Naive thymus-derived CD4-positive, alpha-beta T cell (primary cell): ENCODE measurements around the gene CHURC1. TPM values are rescaled to one million over a fixed set of nuclear protein-coding genes. Genes with fewer than 3 reads are reported as not detected.

Source experiments
- ATAC-seq: fragments of 150-1000 bp; cut with Tn5 transposase; 2 replicates; pipeline ENCODE4 v1.10.0; 2021; ENCODE audit warnings: mild to moderate bottlenecking, moderate library complexity
- CTCF ChIA-PET: fragments of 350-600 bp; sonication (Branson Sonifier 250); formaldehyde crosslinking; loops from one replicate; lab custom pipeline; 2021; ENCODE audit warnings: antibody characterized with exemption; lab: Charles Lee
- POLR2A ChIA-PET: fragments of 350-600 bp; sonication (Branson Sonifier 250); formaldehyde crosslinking; loops from one replicate; lab custom pipeline; 2021; ENCODE audit warnings: antibody characterized with exemption, inconsistent platforms; lab: Charles Lee
- DNase-seq, 9 donors: peaks; one replicate each; pipeline versions ENCODE4 v3.0.0 to v3.0.0-alpha.2; 2020 to 2022; ENCODE audit warnings: mixed read lengths in 1 of 9
- H3K27ac ChIP-seq: one replicate; pipeline ENCODE4 v1.7.0; 2013; ENCODE audit warnings: mild to moderate bottlenecking, low read depth, low read length, moderate library complexity
- H3K27me3 ChIP-seq, 2 donors: one replicate each; pipeline ENCODE4 v1.7.0; 2013; ENCODE audit warnings: low read length in 2 of 2, mild to moderate bottlenecking in 2 of 2, moderate library complexity in 2 of 2; ENCODE audit not compliant: control insufficient read depth in 2 of 2, insufficient read depth in 2 of 2
- H3K36me3 ChIP-seq, 3 experiments: 1 replicate in 2 of 3; 2 replicates in 1 of 3; pipeline ENCODE4 v1.7.0; 2013; ENCODE audit warnings: low read length in 3 of 3, mild to moderate bottlenecking in 3 of 3, moderate library complexity in 1 of 3; ENCODE audit not compliant: insufficient read depth in 3 of 3, control insufficient read depth in 2 of 3
- H3K4me1 ChIP-seq, 2 donors: one replicate each; pipeline ENCODE4 v1.7.0; 2013; ENCODE audit warnings: low read length in 2 of 2, mild to moderate bottlenecking in 2 of 2, moderate library complexity in 1 of 2; ENCODE audit not compliant: control insufficient read depth in 2 of 2, insufficient read depth in 2 of 2
- H3K4me3 ChIP-seq: 2 replicates; pipeline ENCODE4 v1.7.0; 2013; ENCODE audit warnings: mild to moderate bottlenecking, low read length
- H3K9me3 ChIP-seq, 3 experiments: 1 replicate in 2 of 3; 2 replicates in 1 of 3; pipeline ENCODE4 v1.7.0; 2013; ENCODE audit warnings: low read length in 3 of 3; ENCODE audit not compliant: control insufficient read depth in 2 of 3
- H3K27ac Mint-ChIP-seq, 9 donors: one replicate each; pipeline ENCODE4 v1.8.0; 2020 to 2022; ENCODE audit warnings: mixed read lengths in 9 of 9, mild to moderate bottlenecking in 8 of 9, moderate library complexity in 5 of 9, inconsistent platforms in 2 of 9
- H3K27me3 Mint-ChIP-seq, 5 donors: one replicate each; pipeline ENCODE4 v1.8.0; 2021 to 2022; ENCODE audit warnings: mixed read lengths in 5 of 5, mild to moderate bottlenecking in 1 of 5
- H3K36me3 Mint-ChIP-seq, 5 donors: one replicate each; pipeline ENCODE4 v1.8.0; 2020 to 2022; ENCODE audit warnings: mixed read lengths in 5 of 5, mild to moderate bottlenecking in 3 of 5, inconsistent platforms in 1 of 5
- H3K4me1 Mint-ChIP-seq, 7 donors: one replicate each; pipeline ENCODE4 v1.8.0; 2020 to 2022; ENCODE audit warnings: mixed read lengths in 7 of 7, mild to moderate bottlenecking in 3 of 7, inconsistent platforms in 1 of 7
- H3K4me3 Mint-ChIP-seq, 10 donors: one replicate each; pipeline ENCODE4 v1.8.0; 2020 to 2022; ENCODE audit warnings: mild to moderate bottlenecking in 10 of 10, mixed read lengths in 10 of 10, moderate library complexity in 6 of 10, inconsistent platforms in 2 of 10
- H3K9me3 Mint-ChIP-seq, 11 donors: one replicate each; pipeline ENCODE4 v1.8.0; 2020 to 2022; ENCODE audit warnings: mixed read lengths in 11 of 11, mild to moderate bottlenecking in 4 of 11, inconsistent platforms in 1 of 11, moderate library complexity in 1 of 11
- intact Hi-C, 2 donors: fragments of 100-400 bp; cut with micrococcal nuclease; formaldehyde crosslinking; loops; one replicate each; pipeline ENCODE4 v1.15.1; 2023
- polyA plus RNA-seq, 2 donors: library from polyadenylated mRNA; unstranded; fragments of 300-500 nt; fragmentation: Illumina TruSeq; gene quantifications; one replicate each; pipeline ENCODE4 v1.2.3, GENCODE V29; 2021
- total RNA-seq, 6 experiments: library from RNA in 5 of 6; stranded (reverse) in 5 of 6; gene quantifications; 1 replicate in 5 of 6; 2 replicates in 1 of 6; pipeline ENCODE4 v1.2.3 and lab custom pipeline; 2021 to 2026

CHURC1 gene
- total and polyA plus RNA-seq, 7 experiments from 2014 or later: 71.9 to 204 (median 108) TPM

DNA sequence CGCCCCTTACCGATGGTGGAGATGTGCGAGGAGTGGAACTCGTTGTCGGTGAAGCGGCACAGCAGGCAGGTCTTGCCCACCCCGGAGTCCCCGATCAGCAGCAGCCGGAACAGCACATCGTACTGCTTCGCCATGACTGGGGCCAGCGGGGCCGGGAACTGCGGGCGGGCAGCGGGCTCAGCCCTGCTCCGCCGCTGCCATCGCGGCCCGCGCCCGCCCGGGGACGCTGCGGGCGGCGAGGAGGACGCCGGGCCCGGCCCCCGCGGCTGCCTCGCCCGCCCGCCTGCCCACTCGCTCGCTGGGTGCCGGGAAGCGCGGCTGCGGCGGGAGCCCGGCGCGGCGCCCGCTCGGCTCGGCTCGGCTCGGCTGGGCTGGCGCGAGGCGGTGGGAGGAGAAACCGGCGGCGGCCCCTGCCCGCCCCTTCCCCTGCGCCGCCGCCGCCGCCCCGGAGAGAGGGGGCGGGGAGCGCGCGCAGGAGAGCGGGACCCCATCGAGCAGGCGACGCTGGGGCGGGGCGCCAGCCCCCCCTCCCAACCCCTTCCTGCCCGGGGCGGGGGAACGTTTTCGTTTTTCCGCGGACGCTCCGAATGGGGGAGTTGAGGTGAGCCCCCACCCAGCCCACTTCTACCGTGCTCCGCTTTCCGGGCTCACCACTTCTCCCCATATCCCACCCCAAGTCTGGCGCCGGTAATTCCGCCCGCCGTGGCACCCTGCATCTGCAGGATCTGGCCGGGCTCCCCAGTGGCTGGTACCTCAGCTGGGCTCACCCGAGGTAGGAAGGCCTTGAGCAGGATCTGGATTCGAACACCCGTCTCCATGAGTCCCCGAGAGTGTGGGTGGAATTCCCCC is 57.9 kb downstream of the CHURC1 start, which contains the start of gene RAB15:
Gene RAB15 (minus strand): TSS at position 394 of the 849 bp plus-strand sequence. CDS start 260 bp downstream, at position 134.
- POLR2A ChIA-PET: interaction anchor here (0.6 to 1.0 kb wide), 3 partner anchors 15 to 207 kb away, joined by 3 to 6 read pairs (median 5); partner anchors contain the start of gene FNTB
- Mint-ChIP-seq H3K27me3 (peaks cover 0 to 20% (median 0%) of the 10 kb centered on the region in 5 donors), H3K4me3 (peak within 1 kb of the TSS; percentile 76 to 92 (median 84)), H3K36me3 (peaks cover 0 to 10% (median 0%) of the 10 kb centered on the region in 5 donors), H3K27ac (peak within 1 kb of the TSS; percentile 42 to 82 (median 70)), H3K9me3 (no peaks in the 10 kb centered on the region), H3K4me1 (peaks cover 10 to 32% (median 24%) of the 10 kb centered on the region in 7 donors)
- peak within 1 kb of the TSS; percentile 68 for H3K4me3 ChIP-seq
- H3K9me3 ChIP-seq: no peaks in the 10 kb centered on the region
- DNase-seq: peak; percentile 23 to 66 (median 44)
- peak within 1 kb of the TSS; percentile 60 for H3K27ac ChIP-seq
- H3K4me1 ChIP-seq: peaks cover 0 to 10% of the 10 kb centered on the region in 2 donors
- CTCF ChIA-PET: no interaction called here
- intact Hi-C loops: loop anchor here (1.0 to 5.0 kb wide), 4 partner anchors 14 to 57 kb away; partner anchors contain the start of genes FNTB (in 2 of the 2) and CHURC1 (in 1 of the 2)
- ATAC-seq: peak; percentile 73
- H3K36me3 ChIP-seq: no peaks in the 10 kb centered on the region
- no peaks in the 10 kb centered on the region for H3K27me3 ChIP-seq

GRCh38 chr14:64973026-64973442 is 58.8 kb downstream of the CHURC1 start:
- no peaks in the 10 kb centered on the region for H3K9me3 ChIP-seq
- no peaks in the 10 kb centered on the region for H3K27me3 ChIP-seq
- CTCF ChIA-PET: no interaction called here
- DNase-seq (no peak), ATAC-seq (no peak)
- H3K9me3 Mint-ChIP-seq: no peaks in the 10 kb centered on the region
- H3K36me3 Mint-ChIP-seq: peaks cover 0 to 5% (median 0%) of the 10 kb centered on the region in 5 donors
- peaks cover 0 to 10% of the 10 kb centered on the region in 2 donors for H3K4me1 ChIP-seq
- H3K27ac Mint-ChIP-seq: peak overlapping the region in 5 of 9 donors; percentile 32 to 78 (median 70)
- H3K4me3 Mint-ChIP-seq: peak overlapping the region; percentile 76 to 92 (median 84)
- H3K4me3 ChIP-seq: peak overlapping the region; percentile 68
- peaks cover 10 to 24% (median 19%) of the 10 kb centered on the region in 7 donors for H3K4me1 Mint-ChIP-seq
- POLR2A ChIA-PET: interaction anchor here (0.6 to 1.0 kb wide), 3 partner anchors 11 to 48 kb away, joined by 5 to 6 read pairs (median 5); partner anchors contain the start of gene FNTB
- intact Hi-C loops: loop anchor here (2.0 to 5.0 kb wide), 3 partner anchors 44 to 58 kb away; partner anchors contain the start of gene CHURC1 (in 1 of the 2)
- peaks cover 0 to 24% (median 0%) of the 10 kb centered on the region in 5 donors for H3K27me3 Mint-ChIP-seq
- H3K27ac ChIP-seq: no peak overlapping the region
- no peaks in the 10 kb centered on the region for H3K36me3 ChIP-seq

- H3K27me3 ChIP-seq: no peaks in the 10 kb centered on the region
- no peak overlapping the region for H3K4me3 ChIP-seq
- H3K4me1 ChIP-seq: peaks cover 0 to 10% of the 10 kb centered on the region in 2 donors
- DNase-seq (no peak), ATAC-seq (no peak)
- H3K27ac ChIP-seq: no peak overlapping the region
- Mint-ChIP-seq H3K27ac (no peak overlapping the region), H3K9me3 (no peaks in the 10 kb centered on the region), H3K36me3 (no peaks in the 10 kb centered on the region), H3K27me3 (peaks cover 0 to 29% (median 0%) of the 10 kb centered on the region in 5 donors), H3K4me3 (peak overlapping the region in 1 of 10 donors; percentile 20), H3K4me1 (peaks cover 6 to 20% (median 16%) of the 10 kb centered on the region in 7 donors)
- H3K36me3 ChIP-seq: no peaks in the 10 kb centered on the region
- H3K9me3 ChIP-seq: no peaks in the 10 kb centered on the region
- ChIA-PET POLR2A (interaction anchor here (0.6 kb wide), 1 partner anchor 11 kb away, joined by 5 read pairs; no protein-coding TSS in a partner anchor), CTCF (interaction anchor here (1.5 kb wide), 1 partner anchor 11 kb away, joined by 5 read pairs; no protein-coding TSS in a partner anchor)
- intact Hi-C loops: loop anchor here (2.0 to 5.0 kb wide), 3 partner anchors 45 to 59 kb away; partner anchors contain the start of gene CHURC1 (in 1 of the 2)
Observed at GRCh38 chr14:64973826-64974225, 59.6 kb downstream of the CHURC1 start.

DNA sequence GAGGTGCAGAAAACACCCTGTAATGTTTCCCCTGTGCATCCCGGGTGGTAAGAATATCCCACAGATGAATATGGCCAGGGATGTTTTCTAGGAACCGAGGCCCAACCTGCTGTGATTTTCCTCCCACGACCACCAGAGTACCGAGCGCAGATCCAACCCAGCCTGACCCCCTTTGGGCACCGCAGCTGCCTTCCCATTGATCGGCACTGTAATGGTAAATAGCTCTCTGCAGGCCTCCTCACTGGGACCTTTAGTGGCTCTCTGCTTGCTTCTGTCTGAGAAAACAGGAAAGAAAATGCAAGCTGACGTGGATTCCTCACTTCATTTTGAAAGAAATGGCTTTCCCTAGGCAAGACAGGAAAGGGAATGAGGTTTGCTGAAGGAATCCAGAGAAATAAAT is 60.3 kb downstream of the CHURC1 start:
- Mint-ChIP-seq H3K9me3 (no peaks in the 10 kb centered on the region), H3K4me3 (peak overlapping the region in 4 of 10 donors; percentile 12 to 45 (median 16)), H3K27ac (no peak overlapping the region), H3K4me1 (peaks cover 6 to 19% (median 13%) of the 10 kb centered on the region in 7 donors), H3K27me3 (peaks cover 0 to 31% (median 0%) of the 10 kb centered on the region in 5 donors), H3K36me3 (no peaks in the 10 kb centered on the region)
- POLR2A ChIA-PET: interaction anchor here (0.8 kb wide), 1 partner anchor 13 kb away, joined by 3 read pairs; no protein-coding TSS in a partner anchor
- CTCF ChIA-PET: interaction anchor here (0.6 to 1.5 kb wide), 3 partner anchors 10 to 512 kb away, joined by 4 to 5 read pairs (median 4); no protein-coding TSS in a partner anchor
- Histone ChIP-seq H3K4me3 (no peak overlapping the region), H3K27me3 (no peaks in the 10 kb centered on the region), H3K27ac (no peak overlapping the region), H3K36me3 (no peaks in the 10 kb centered on the region), H3K4me1 (peaks cover 0 to 10% of the 10 kb centered on the region in 2 donors), H3K9me3 (no peaks in the 10 kb centered on the region)
- no peak for DNase-seq
- no peak for ATAC-seq
- intact Hi-C loops: loop anchor here in 1 of 2 donors (5.0 kb wide), 1 partner anchor 47 kb away; no protein-coding TSS in a partner anchor

GRCh38 chr14:64979336-64980074 is 65.2 kb downstream of the CHURC1 start:
- intact Hi-C loops: loop anchor here (5.0 kb wide), 2 partner anchors 87 to 307 kb away; no protein-coding TSS in a partner anchor
- Histone ChIP-seq H3K27ac (no peak overlapping the region), H3K36me3 (no peaks in the 10 kb centered on the region), H3K27me3 (no peaks in the 10 kb centered on the region), H3K9me3 (no peaks in the 10 kb centered on the region), H3K4me1 (no peaks in the 10 kb centered on the region), H3K4me3 (no peak overlapping the region)
- Mint-ChIP-seq H3K27me3 (peaks cover 0 to 44% (median 3%) of the 10 kb centered on the region in 5 donors), H3K4me1 (peaks cover 7 to 17% (median 13%) of the 10 kb centered on the region in 7 donors), H3K27ac (no peak overlapping the region), H3K36me3 (no peaks in the 10 kb centered on the region), H3K4me3 (no peak overlapping the region), H3K9me3 (peaks cover 0 to 3% (median 0%) of the 10 kb centered on the region in 11 donors)
- DNase-seq (no peak), ATAC-seq (no peak)
- CTCF ChIA-PET: no interaction called here
- POLR2A ChIA-PET: no interaction called here
